Heart left ventricle (tissue), 13 donors: ENCODE data around the gene TECR.
A peak's percentile ranks its signal among the peaks of the same experiment; 100 is the strongest.

Experiments
- POLR2A ChIP-seq, 2 donors: fragments of 450-650 bp; IDR thresholded peaks; one replicate each; pipeline ENCODE4 v1.6.1; 2017; ENCODE audit warnings: antibody characterized with exemption in 2 of 2, mild to moderate bottlenecking in 2 of 2, moderate library complexity in 2 of 2
- TF ChIP-seq, protein P1 (sequence below), 12 donors: fragments of 200-600 bp; sonication (generic) in 4 of 12; IDR thresholded peaks; one replicate each; pipeline versions ENCODE4 v1.5.0 to v1.8.0; 2018 to 2022; ENCODE audit warnings: antibody characterized with exemption in 12 of 12, mild to moderate bottlenecking in 5 of 12
- donor health status: ischemic (EF 13 %, LVEDD 7.1; RV severe dilation, severe dysfunction).
- donor health status: DM: no; HTN: yes; CAD: no.
- donor health status: DM: no; HTN: no; CAD: no.
- donor health status: ischemic (EF 25% LVEDD 6.9; RV normal size, moderate dysfunction).
- donor health status: ischemic (EF 25% LVEDD 5.7; RV mildly dilated, moderate dysfunction).
- donor health status: ischemic (EF 35%, LVEDD 5.7; RV mildly dilated, moderate dysfunction).
- donor health status: nonischemic (EF 11% LVEDD 7.7; RV severe dilation, severe dysfunction).
- donor health status: DM: yes; HTN: yes; CAD: no.
- donor health status: PGD.
- donor health status: ischemic (EF 29% LVEDD 5.4; RV normal size, mild dysfunction).
- donor health status: nonischemic (EF 23%, LVEDD 6.1; RV moderate dilation, normal function).

DNA sequence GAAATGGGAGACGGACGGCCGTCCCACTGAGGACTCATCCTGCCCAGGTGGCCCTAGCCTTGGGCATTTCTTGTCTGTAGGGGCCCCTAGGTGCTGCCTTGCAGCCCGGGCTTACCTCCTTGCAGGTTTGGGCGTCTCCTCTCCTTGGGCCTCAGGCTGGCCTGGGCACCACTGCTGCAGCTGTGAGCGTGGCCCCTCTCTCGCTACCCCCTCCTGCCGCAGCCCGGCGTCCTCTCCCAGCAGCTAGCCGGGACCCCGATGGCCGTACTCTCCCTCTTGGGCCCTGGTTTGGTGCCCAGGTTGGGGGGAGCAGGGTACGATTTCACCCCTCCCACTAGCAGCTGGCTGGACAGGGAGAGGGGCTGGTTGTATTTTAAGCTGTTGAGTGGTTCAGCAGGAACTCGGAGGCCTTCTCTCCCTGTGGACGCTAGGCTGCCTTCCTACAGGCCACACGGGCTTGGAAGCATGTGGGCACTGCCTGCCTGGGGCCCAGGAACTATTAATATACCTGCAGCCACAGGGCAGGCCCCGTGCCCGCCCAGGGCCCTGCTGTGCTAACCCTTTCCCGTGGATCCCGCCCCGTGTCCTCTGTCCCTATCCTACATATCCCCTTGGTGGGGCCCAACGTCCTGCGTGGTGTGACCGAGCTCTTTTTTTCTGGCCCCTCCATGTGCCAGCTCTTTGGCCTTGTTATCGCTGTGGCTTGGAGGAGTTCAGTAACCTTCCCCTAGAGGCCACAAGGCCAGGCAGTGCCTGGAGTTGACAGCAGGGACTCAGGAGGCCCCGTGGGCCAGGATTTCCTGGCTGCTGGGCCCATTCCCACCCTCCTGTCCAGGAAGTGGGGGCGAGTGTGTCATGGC is 30.8 kb downstream of the TECR start:
- TF ChIP-seq, protein P1, sequence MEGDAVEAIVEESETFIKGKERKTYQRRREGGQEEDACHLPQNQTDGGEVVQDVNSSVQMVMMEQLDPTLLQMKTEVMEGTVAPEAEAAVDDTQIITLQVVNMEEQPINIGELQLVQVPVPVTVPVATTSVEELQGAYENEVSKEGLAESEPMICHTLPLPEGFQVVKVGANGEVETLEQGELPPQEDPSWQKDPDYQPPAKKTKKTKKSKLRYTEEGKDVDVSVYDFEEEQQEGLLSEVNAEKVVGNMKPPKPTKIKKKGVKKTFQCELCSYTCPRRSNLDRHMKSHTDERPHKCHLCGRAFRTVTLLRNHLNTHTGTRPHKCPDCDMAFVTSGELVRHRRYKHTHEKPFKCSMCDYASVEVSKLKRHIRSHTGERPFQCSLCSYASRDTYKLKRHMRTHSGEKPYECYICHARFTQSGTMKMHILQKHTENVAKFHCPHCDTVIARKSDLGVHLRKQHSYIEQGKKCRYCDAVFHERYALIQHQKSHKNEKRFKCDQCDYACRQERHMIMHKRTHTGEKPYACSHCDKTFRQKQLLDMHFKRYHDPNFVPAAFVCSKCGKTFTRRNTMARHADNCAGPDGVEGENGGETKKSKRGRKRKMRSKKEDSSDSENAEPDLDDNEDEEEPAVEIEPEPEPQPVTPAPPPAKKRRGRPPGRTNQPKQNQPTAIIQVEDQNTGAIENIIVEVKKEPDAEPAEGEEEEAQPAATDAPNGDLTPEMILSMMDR (IDR thresholded peaks at IDR 0.05), result peak in 1 of 12 donors; percentile 11
- no peak for TF ChIP-seq POLR2A (IDR thresholded peaks at IDR 0.05)
